Mucosa of stomach (tissue), 1 donor: ENCODE data around the gene MTURN.

Experiments
- H3K27me3 ChIP-seq: one replicate; pipeline ENCODE4 v1.7.0; 2013; ENCODE audit warnings: mild to moderate bottlenecking, low read length; ENCODE audit not compliant: control insufficient read depth, insufficient read depth
- H3K36me3 ChIP-seq: one replicate; pipeline ENCODE4 v1.7.0; 2013; ENCODE audit warnings: low read length; ENCODE audit not compliant: control insufficient read depth, insufficient read depth
- H3K4me1 ChIP-seq: one replicate; pipeline ENCODE4 v1.7.0; 2013; ENCODE audit warnings: mild to moderate bottlenecking, low read length; ENCODE audit not compliant: control insufficient read depth, insufficient read depth
- H3K4me3 ChIP-seq: one replicate; pipeline ENCODE4 v1.7.0; 2013; ENCODE audit warnings: low read length
- H3K9ac ChIP-seq: one replicate; pipeline ENCODE4 v1.7.0; 2013; ENCODE audit warnings: mild to moderate bottlenecking, low read length, moderate library complexity
- H3K9me3 ChIP-seq: one replicate; pipeline ENCODE4 v1.7.0; 2013; ENCODE audit warnings: mild to moderate bottlenecking, low read length, moderate library complexity; ENCODE audit not compliant: control insufficient read depth
- donor health status: Pancreatic carcinoma.

The MTURN gene

GRCh38 chr7:30206491-30206890, 71.7 kb downstream of the MTURN start:
- H3K9ac ChIP-seq = no peak overlapping the region
- H3K27me3 ChIP-seq = no peaks in the 10 kb centered on the region
- H3K4me1 ChIP-seq = no peaks in the 10 kb centered on the region
- H3K9me3 ChIP-seq = no peaks in the 10 kb centered on the region
- no peak overlapping the region for H3K4me3 ChIP-seq
- no peaks in the 10 kb centered on the region for H3K36me3 ChIP-seq

DNA sequence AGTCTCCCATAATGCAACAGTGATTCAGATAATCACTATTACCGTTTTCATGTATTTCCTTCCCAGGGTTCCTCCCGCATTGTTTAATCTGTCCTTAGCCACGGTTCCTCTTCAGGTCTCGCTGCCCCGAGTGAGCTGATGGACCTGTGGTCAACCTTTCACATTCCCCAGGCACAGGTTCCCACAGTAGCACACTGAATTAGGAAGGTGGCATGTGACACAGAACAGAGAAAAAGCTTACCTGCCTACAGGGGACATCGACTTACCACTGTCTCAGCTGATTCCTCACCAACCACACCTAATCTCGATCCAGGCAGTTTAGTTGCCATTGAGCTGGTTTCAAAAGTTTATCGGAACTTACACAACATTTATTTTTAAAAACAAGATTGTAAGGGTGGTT, 72.2 kb downstream of the MTURN start:
- Histone ChIP-seq H3K36me3 (no peaks in the 10 kb centered on the region), H3K4me1 (no peaks in the 10 kb centered on the region), H3K27me3 (no peaks in the 10 kb centered on the region), H3K9me3 (no peaks in the 10 kb centered on the region), H3K4me3 (no peak overlapping the region), H3K9ac (no peak overlapping the region)

- Histone ChIP-seq H3K4me3 (no peak overlapping the region), H3K36me3 (no peaks in the 10 kb centered on the region), H3K9ac (no peak overlapping the region), H3K9me3 (no peaks in the 10 kb centered on the region), H3K27me3 (no peaks in the 10 kb centered on the region), H3K4me1 (no peaks in the 10 kb centered on the region)
These were observed 72.6 kb downstream of the MTURN start for GRCh38 chr7:30207376-30207775.

- no peak overlapping the region for H3K9ac ChIP-seq
- H3K36me3 ChIP-seq = no peaks in the 10 kb centered on the region
- no peaks in the 10 kb centered on the region for H3K9me3 ChIP-seq
- H3K4me1 ChIP-seq = no peaks in the 10 kb centered on the region
- H3K4me3 ChIP-seq = no peak overlapping the region
- no peaks in the 10 kb centered on the region for H3K27me3 ChIP-seq
These were observed 75.2 kb downstream of the MTURN start for GRCh38 chr7:30209951-30210350.
